Activated T-helper 1 cell treated with Interleukin-2 at 50 U/mL for 16 hours (primary cell): ENCODE results near the gene CSTB.
A peak's percentile ranks its signal among the peaks of the same experiment; 100 is the strongest.
"Not testable (repeated sequence)": the region's sequence is repeated elsewhere in the genome, so short reads cannot be mapped to it uniquely, and the experiment has no call there.

ENCODE experiments used
- DNase-seq: peaks from one replicate; pipeline ENCODE4 v3.0.0-alpha.2; 2020; ENCODE audit warnings: low read depth

Gene CSTB, protein sequence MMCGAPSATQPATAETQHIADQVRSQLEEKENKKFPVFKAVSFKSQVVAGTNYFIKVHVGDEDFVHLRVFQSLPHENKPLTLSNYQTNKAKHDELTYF

GRCh38 chr21:43775795-43776430 is at the start of gene CSTB:
TSS of gene CSTB (minus strand) at chr21:43776308. CDS start at chr21:43776269, 39 bp downstream.
- DNase-seq, result peak; percentile 77

- DNase-seq, result no peak
These were observed 49.3 kb upstream of the CSTB start for GRCh38 chr21:43825242-43825935.

GRCh38 chr21:43824333-43825241 is 48.5 kb upstream of the CSTB start:
- no peak for DNase-seq

DNA sequence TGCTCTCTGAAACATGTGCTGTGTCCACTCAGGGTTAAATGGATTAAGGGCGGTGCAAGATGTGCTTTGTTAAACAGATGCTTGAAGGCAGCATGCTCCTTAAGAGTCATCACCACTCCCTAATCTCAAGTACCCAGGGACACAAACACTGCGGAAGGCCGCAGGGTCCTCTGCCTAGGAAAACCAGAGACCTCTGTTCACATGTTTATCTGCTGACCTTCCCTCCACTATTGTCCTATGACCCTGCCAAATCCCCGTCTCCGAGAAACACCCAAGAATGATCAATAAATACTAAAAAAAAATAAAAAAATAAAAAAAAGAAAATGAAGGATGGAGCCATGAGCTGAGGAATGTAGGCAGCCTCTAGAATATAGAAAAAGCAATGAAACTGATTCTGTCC is 46.6 kb upstream of the CSTB start:
- DNase-seq, result not testable (repeated sequence)

GRCh38 chr21:43822166-43822565 is 46.1 kb upstream of the CSTB start:
- DNase-seq, result not testable (repeated sequence)

GRCh38 chr21:43820466-43820865 is 44.4 kb upstream of the CSTB start:
- no peak for DNase-seq

GRCh38 chr21:43819511-43820405 is 43.6 kb upstream of the CSTB start:
- no peak for DNase-seq

DNA sequence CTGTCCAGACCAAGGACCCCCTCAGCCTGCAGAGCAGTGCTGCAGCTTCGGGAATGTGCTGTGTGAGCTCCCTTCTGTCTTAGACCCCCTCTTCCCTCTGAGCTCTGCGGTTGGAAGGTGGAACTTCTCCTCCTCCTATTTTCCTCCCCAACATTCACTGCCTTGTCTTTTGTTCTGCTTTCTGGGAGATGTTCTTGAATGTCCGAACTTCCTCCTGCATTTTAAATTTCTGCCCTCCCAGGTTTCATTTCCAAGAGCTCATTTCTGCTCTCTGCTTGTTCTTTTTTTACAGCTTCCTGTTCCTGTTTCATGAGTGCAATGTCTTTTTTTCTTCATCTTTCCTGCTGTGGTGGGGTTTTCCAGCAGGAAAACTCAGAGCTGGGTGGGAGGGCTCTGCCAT is 42.6 kb upstream of the CSTB start:
- no peak for DNase-seq

GRCh38 chr21:43817157-43818086 is 41.3 kb upstream of the CSTB start:
- no peak for DNase-seq

DNA sequence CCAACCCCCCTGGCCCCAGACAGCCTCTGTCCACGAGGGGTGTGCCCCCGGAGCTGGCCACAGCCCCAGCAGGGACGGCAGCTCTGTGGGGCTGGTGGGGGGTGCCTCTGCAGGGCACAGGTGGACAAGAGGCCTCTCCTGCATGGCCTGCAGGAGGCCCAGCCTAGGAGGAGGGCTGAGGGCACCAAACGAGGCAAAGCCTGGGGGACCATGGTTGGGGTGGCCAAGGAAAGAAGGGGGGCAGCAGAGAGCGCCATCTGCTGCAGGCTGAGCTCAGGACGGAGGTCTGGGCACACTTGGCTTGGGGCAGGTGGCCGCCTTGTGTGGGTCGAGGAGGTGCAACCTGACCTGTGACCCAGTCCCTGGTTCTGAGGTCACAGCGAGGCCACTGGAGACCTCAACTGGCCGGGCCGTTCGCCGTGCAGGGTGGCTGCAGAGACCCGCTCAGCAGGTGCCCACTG is 40.5 kb upstream of the CSTB start:
- no peak for DNase-seq

DNA sequence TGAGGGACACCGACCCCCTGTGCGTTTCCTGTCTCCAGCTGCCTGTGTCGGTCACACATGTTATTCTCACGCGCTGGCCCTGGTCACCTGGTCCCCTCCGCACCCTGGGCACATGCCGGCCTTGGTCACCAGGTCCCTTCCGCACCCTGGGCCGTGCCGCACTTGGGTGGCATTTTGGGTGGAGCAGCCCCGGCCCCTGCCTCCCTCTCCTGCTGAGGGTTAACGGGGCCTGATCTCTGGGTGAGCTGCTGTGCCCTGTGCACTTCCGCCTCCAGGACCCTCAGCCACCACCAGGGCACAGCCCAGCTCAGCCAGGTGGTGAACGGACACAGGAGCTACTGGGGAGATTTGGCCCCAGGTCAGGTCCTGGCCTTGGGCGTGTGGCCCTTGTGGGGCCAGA is 39.9 kb upstream of the CSTB start:
- no peak for DNase-seq

DNA sequence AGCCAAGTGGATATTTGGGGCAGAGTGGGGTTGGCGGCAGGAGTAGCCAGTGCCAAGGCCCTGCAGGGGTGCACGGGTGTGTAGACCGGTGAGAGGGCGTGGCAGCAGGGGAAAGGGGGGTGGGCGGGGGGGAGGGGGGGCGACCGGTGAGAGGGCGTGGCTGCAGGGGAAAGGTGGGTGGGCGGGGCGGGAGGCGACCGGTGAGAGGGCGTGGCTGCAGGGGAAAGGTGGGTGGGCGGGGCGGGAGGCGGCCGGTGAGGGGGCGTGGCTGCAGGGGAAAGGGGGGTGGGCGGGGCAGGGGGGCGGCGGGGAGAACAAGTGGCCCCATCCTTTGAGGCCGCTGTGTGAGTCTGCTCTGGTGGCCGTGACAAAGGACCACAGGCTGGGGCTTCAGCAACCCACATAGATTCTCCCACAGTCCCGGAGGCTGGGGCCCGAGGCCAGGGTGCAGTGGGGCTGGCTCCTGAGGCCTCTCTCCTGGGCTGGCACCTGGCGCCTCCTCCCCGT is 39.1 kb upstream of the CSTB start:
- no peak for DNase-seq

- no peak for DNase-seq
These were observed 38.4 kb upstream of the CSTB start for GRCh38 chr21:43814215-43815106.

- DNase-seq, result no peak
These were observed 37.5 kb upstream of the CSTB start for GRCh38 chr21:43813656-43813980.

- DNase-seq, result no peak
These were observed 37.0 kb upstream of the CSTB start for GRCh38 chr21:43812957-43813655.

- DNase-seq, result no peak
These were observed 36.2 kb upstream of the CSTB start for GRCh38 chr21:43812139-43812821.

DNA sequence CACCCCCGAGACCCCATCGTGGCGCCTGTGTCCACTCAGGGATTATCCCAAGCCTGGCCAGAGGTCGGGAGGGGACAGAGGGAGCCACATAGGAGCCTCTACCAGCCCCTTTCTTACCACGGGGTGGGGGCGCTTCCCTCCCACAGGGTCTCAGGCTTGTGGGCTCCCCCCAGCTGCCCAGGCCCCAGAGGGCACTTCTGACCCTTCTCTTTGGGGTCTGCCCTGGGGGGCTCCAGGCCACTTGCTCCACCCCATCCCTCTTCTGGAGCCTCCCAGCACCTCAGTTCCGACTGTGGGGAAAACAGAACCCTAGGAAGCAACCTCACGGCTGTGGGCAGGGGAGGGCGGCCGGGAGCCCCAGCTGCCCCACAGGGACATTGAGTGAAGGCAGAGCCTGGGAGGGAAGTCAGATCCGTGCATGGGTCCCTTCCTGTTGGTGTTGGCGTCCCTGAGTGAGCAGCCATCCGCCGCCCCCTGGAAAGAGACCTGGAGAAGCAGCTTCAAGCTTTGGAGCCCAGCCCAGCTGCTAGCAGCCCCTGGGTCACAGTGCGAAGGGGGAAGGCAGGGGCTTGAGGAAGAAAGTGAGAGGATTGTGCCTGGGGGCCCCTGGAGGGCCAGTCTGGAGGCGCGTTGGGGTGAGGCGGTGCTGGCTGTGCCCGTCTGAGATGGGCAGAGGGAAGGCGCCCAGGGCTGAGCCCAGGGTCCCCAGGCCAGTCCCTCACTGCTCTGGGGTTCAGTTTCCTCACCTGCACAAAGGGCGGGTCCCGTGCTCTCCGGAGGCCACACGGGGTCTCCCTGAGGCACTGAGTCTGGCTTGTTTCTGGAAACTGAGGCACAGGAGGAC is 35.4 kb upstream of the CSTB start:
- DNase-seq, result no peak
